Putamen (tissue), 1 donor: ENCODE results near the gene FIGNL2.
"Not testable (repeated sequence)": the region's sequence is repeated elsewhere in the genome, so short reads cannot be mapped to it uniquely, and the experiment has no call there.

Experiments
- DNase-seq: peaks from one replicate; pipeline ENCODE4 v3.0.0-alpha.2; 2016; ENCODE audit warnings: low spot score

Gene FIGNL2

GRCh38 chr12:51836041-51836826, 12.3 kb downstream of the FIGNL2 start:
- no peak for DNase-seq

- no peak for DNase-seq
Measured at GRCh38 chr12:51834411-51834810, 14.1 kb downstream of the FIGNL2 start.

DNA sequence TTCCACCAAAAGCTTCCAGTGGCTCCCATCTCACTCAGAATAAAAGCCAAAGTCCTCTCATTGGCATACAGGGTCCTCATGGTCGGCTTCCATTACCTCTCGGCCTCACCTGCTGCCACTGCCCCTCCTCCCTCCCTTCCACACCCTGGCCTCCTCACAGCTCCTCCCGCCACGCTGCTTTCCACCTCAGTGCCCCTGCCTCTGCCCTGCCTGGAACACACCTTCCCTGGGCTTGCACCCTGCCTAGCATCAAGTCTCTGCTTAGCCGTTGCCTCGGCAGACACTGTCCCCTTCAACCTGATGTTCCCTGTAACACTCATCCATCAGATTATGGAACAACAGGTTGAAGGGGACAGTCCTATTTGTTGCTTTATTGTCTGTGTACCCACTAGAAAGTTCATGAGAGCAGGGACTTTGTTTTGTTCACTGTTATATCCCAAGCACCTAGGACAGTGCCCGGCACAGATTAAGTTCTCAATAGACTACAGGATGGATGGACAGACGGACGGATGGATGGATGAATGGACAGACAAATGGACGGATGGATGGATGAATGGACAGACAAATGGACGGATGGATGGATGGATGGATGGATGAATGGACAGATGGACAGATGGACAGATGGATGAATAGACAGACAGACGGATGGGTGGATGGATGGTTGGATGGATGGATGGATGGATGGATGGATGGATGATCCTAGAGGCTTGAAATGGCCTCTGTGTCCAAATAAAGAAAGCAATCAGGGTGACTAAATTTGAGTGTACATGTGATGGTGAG, 14.9 kb downstream of the FIGNL2 start:
- DNase-seq, result no peak

DNA sequence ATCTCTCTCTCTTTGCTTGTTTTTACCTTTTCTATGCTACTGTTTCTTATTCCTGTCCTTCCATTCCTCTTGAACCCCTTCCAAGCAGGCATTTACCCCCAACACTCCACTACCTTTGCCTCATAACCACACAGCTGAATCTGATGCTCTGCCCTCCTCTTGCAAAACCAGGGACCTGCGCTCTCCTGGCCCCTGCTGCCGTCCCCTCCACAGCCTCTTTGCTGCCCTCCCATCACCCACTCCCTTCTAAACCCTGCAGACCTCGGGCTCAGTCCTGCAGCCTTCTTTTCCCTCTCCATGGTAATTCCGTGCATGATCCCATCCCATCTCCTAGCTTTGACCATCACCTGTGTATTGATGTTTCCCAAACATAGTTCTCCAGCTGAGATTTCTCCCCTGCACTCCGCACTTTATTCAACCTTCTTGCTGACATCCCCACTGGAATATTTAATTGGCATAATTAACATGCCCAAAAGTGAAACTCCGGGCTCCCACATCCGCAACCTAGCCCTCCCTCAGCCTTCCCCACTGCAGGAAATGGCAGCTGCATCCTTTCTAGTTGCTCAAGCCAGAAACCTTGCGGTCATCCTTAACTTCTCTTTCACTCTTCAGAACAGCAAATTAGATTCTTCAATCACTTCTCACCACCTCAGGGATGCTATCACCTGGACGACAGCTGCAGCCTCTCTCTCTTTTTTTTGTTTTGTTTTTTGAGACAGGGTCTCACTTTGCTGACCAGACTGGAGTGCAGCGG, 16.0 kb downstream of the FIGNL2 start:
- DNase-seq, result no peak

DNA sequence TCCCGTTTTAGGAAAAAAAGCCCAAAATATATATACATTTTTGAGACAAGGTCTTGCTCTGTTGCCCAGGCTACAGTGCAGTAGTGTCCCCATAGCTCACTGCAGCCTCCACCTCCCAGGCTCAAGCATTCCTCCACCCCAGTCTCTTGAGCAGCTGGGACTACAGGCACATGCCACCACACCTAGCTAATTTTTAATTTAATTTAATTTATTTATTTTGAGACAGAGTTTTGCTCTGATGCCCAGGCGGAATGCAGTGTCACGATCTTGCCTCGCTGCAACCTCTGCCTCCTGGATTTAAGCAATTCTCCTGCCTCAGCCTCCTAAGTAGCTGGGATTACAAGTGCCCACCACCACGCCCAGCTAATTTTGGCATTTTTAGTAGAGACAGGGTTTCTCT, 16.7 kb downstream of the FIGNL2 start:
- not testable (repeated sequence) for DNase-seq

DNA sequence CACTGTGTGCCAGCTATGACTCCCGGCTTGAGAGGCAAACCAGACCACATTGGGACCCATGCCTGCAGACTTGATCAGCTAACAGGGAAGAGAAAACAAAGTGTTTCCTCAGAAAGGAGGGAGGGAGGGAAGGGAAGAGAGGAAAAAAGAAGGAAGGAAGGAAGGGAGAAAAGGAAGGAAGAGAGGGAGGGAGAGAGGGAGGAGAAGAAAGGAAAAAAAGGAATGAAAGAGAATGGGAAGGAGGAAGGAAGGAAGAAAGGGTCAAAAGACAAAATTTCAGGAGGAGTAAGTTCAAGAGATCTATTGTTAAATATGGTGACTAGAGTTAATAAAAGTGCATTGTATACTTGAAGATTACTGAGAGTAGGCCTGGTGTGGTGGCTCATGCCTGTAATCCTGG, 18.9 kb downstream of the FIGNL2 start:
- DNase-seq, result no peak

- DNase-seq, result no peak
Measured at GRCh38 chr12:51829011-51829481, 19.5 kb downstream of the FIGNL2 start.

DNA sequence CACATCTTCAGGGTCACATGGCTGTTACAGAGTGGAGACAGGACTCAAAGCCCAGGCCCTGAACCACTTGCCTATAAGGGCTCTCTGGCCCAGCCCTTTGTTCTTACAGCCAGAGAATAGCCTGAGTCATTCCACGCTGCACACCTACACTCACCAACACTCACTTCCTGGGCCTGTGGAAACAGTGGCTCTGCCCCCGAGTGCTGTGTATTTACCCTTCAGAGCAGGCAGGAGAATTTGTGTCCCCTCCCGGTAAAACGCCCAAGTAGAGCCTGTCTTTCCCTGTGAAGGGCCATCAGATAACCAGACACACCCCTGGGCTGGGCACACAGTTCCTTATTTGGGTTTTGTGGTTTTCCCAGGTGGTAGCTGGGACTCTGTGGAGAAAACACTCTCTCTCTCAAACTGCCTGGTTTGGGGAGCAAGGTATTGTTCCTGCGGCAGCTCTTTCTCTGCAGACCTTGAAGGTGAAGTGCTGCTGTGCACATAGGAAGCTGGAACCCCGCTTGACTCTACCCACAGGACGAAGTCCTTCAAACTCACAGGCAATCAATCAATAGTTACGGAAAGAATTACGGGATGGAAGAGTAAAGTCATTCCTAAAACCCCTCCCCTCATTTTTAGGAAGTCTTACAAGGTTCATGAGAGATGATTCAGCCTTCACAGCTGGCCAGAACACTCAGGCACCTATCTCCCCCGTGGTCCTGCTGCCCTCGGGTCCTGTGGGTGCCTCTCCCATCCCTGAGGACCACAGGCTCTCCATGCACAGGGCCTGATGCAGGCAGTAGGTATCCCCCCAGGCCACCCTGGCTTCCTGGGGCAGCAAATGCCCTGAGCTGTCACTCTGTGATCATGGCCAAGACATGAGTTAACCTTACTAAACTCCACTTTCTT, 20.3 kb downstream of the FIGNL2 start:
- no peak for DNase-seq

DNA sequence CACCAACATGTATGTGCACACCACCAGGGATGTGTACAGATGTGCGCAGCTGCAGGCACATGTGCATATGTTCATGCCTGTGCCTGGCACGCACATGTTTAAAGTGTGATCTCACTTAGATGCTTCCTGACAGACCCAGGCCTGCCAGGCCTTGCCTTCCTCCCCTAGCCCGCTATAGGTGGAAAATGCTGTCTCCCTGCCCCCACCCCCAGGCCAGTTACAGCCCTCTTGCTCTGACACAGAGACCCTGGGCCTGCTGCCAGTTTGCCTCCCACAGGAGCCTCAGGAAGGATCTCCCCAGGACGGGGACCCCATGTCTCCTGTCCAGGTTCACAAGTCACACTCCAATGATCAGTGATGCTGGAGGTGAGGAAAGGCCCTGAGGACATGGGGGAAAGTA, 21.6 kb downstream of the FIGNL2 start:
- DNase-seq, result no peak

DNA sequence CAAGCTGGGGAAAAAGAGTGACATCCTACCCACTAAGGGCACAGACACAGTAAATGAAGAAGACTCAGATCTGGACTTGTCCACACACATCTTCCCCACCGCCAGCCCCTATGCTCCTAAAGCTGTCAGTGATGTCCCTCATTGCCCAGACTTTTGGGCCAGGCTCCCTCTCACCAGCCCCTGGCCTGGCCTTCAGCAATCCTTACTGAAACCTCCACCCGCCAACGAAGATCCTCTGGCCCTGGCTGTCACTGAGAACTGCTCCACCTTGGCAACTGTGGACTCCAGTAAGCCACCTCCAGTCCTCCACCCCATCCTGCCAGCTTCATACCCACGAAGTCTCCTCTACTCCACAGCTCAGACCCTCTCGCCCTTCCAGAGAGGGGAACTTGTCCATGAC, 23.3 kb downstream of the FIGNL2 start:
- no peak for DNase-seq

DNA sequence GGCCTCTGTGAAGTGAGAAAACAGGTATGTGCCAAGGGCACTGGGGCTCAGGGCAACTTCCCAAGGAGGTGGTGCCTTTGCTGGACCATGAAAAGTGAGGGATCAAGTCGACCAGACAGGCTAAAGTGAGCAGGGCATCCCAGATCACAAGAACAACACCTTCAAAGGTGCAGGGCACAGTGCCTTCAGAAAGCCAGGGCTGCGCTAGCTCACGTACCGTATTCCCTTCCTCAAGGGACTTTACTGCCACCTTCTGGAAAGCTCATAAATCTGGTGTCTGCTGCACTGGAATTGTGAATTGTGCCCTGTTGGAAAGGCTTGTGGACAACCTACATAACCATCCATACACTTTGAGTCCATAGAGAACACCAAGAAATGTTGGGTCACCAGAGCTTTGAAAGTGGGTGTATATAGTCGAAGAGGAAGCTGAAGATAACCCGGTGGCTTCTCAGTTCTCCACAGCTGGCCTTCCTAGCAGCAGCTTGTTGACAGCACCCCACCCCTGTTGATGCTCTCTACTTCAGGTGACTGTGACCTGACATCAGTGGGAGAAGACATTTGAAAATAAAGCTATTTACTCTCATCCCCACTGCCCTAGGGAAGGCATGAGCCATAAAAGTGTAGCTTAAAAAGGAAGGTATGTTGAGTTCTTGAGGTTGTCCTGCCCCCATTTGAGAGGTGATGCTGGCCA, 24.5 kb downstream of the FIGNL2 start:
- DNase-seq, result peak; percentile 73

- no peak for DNase-seq
Measured at GRCh38 chr12:51822956-51823355, 25.6 kb downstream of the FIGNL2 start.

DNA sequence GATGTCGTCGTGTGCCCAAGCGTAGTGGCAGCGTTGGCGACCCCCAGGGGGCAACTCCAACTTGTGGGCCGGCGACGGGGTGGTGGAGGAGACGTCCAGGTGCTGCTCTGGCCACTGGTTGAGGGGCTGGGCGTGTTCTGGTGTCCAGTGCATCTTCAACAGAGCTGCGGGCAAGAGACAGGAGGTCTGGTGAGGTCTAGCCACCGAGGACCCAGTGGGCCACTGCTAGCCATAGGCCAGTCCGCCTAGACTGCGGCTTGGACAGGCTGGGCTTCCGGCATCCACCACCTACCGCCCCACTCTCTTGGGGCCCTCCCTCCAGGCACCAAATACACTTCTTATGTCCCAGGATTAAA, 26.3 kb downstream of the FIGNL2 start:
- no peak for DNase-seq

GRCh38 chr12:51821440-51822260, 26.9 kb downstream of the FIGNL2 start:
- no peak for DNase-seq

DNA sequence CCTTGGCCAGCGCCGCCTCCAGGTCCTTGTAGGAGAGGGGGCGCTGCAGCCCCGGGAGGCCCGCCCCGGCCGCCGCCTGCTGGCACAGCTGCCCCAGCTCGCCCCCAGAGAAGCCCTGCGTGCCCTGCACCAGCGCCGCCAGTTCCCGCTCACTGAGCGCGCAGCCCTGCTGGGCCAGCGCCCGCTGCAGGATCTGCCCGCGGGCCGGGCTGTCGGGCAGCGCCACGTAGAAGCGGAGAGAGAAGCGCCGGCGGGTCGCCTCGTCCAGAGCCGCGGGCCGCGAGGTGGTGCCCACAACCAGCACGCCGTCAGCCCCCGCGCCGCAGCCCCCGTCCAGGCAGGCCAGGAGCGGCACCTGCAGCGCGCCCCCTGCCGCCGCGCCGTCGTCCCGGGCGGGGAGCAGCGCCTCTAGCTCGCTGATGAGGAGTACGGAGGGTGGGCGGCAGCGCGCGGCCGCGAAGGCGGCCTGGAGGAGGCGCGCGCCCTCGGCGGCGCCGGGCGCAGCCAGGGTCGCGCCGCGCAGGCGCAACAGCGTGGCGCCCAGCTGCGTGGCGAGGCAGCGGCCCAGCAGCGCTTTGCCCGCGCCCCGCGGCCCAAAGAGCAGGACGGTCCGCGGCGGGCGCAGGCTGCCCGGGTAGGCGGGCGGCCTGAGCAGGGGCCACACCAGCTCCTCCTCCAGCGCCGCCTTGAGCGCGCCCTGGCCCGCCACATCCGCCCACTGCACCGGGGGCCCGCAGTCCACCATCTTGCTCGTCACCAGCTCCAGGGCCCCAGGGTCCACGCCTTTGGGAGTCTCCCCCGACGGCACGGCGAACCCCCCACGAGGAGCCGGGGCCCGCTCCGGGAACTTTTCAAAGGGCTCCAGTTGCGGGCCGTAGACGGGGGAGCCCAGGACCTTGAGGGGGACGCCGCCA, 27.7 kb downstream of the FIGNL2 start:
- peak; percentile 78 for DNase-seq

DNA sequence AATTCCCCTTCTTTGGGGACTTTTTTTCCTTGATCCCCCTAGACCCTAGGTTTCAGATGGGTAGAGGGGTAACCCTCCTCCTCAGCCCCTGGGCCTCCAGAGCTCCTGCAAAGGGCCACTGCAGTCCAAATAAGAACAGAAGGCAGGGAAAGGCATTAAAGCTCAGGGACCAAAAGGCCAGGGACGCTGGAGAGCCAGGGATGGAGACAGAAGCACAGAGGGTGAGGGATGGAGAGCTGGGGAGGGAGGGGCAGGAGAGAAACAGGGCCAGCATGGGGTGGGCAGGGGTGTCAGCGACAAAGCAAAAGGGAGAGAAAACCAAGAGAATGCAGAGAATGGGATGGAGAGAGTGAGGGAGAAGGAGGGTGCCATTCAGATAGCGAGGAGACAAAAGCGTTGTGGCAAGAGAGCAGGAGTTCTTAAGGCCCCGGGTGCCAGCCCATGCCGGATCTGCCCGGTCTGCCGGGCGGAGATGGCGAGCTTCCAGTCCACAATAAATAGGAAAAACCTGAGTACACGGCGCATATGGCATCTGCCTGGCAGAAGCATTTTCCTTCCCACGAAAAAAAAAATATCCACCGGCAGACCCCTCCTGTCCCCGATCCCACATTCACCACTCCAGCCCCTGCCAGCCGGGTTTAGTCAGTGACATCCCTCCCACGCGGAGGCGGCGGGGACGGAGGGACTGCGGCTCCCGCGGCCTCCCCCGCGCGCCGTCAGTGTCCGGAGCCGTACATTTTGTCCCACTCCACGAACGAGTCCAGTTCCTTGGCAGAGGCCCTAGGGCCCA, 28.6 kb downstream of the FIGNL2 start:
- DNase-seq, result peak; percentile 33

GRCh38 chr12:51818566-51819300, 29.8 kb downstream of the FIGNL2 start:
- DNase-seq, result no peak

GRCh38 chr12:51818086-51818485, 30.4 kb downstream of the FIGNL2 start:
- no peak for DNase-seq
